Cardiac muscle cell (in vitro differentiated cells and primary cell): Measurements from ENCODE around the gene FNDC3A. TPM values are rescaled to one million over a fixed set of nuclear protein-coding genes. Genes with fewer than 3 reads are reported as not detected.

Source experiments
- DNase-seq, 2 donors: peaks; one replicate each; pipeline versions ENCODE4 v3.0.0 to v3.0.0-alpha.2; 2010 to 2017; ENCODE audit warnings: low read depth in 1 of 2, low spot score in 1 of 2
- H3K27ac ChIP-seq: fragments of 200-600 bp; sonication (generic); 2 replicates; pipeline ENCODE4 v1.5.1; 2016
- H3K27me3 ChIP-seq: fragments of 200-600 bp; sonication (generic); 2 replicates; pipeline ENCODE4 v1.6.0; 2016; ENCODE audit warnings: control low read depth
- H3K36me3 ChIP-seq: fragments of 200-600 bp; sonication (generic); 2 replicates; pipeline ENCODE4 v1.5.1; 2016; ENCODE audit warnings: control low read depth
- H3K4me1 ChIP-seq: fragments of 200-600 bp; sonication (generic); 2 replicates; pipeline ENCODE4 v1.8.1; 2017; ENCODE audit warnings: low read depth, mild to moderate bottlenecking, mixed run types
- H3K4me3 ChIP-seq: fragments of 200-600 bp; sonication (generic); 2 replicates; pipeline ENCODE4 v1.5.1; 2016; ENCODE audit warnings: mild to moderate bottlenecking
- H3K9me3 ChIP-seq: fragments of 200-600 bp; sonication (generic); 2 replicates; pipeline ENCODE4 v1.5.1; 2017; ENCODE audit warnings: low read depth, mild to moderate bottlenecking, control low read depth
- CTCF ChIP-seq: IDR thresholded peaks from 2 replicates; pipeline ENCODE4 v1.5.1; 2012; ENCODE audit warnings: low read depth, mild to moderate bottlenecking, low read length
- polyA plus RNA-seq: library from polyadenylated mRNA; unstranded; fragments of >200 nt; fragmentation: Nextera tagmentation; extraction: Ambion mirVana; gene quantifications from 2 replicates; pipeline ENCODE4 v1.2.1, GENCODE V29; 2016
- total RNA-seq: library from RNA; depleted of rRNA; stranded (reverse); fragments of >200 nt; gene quantifications from 2 replicates; pipeline ENCODE4 v1.2.3, GENCODE V29; 2016

FNDC3A gene
- total and polyA plus RNA-seq, 2 experiments from 2014 or later: 18.6 to 28.4 TPM

- no peak overlapping the region for H3K27ac ChIP-seq
Observed at GRCh38 chr13:49097374-49097773, 121.7 kb downstream of the FNDC3A start.

GRCh38 chr13:49098198-49098597, 122.5 kb downstream of the FNDC3A start:
- Histone ChIP-seq H3K36me3 (no peaks in the 10 kb centered on the region), H3K4me1 (peaks cover 13% of the 10 kb centered on the region), H3K4me3 (no peak overlapping the region), H3K27ac (peak overlapping the region; percentile 29), H3K9me3 (no peaks in the 10 kb centered on the region), H3K27me3 (no peaks in the 10 kb centered on the region)
- peak in 1 of 2 donors; percentile 94 for DNase-seq
- no peak for TF ChIP-seq CTCF

More at GRCh38 chr13:49097374-49097773, 121.7 kb downstream of the FNDC3A start:
- no peaks in the 10 kb centered on the region for H3K27me3 ChIP-seq
- H3K36me3 ChIP-seq: no peaks in the 10 kb centered on the region
- peak in 1 of 2 donors; percentile 88 for DNase-seq
- TF ChIP-seq CTCF: no peak
- peaks cover 13% of the 10 kb centered on the region for H3K4me1 ChIP-seq
- H3K9me3 ChIP-seq: no peaks in the 10 kb centered on the region
- H3K4me3 ChIP-seq: no peak overlapping the region

- Histone ChIP-seq H3K4me3 (no peak overlapping the region), H3K4me1 (peaks cover 13% of the 10 kb centered on the region), H3K27me3 (no peaks in the 10 kb centered on the region), H3K36me3 (no peaks in the 10 kb centered on the region), H3K9me3 (no peaks in the 10 kb centered on the region), H3K27ac (peak overlapping the region; percentile 29)
- TF ChIP-seq CTCF: peak; percentile 42
- peak in 1 of 2 donors; percentile 41 for DNase-seq
Observed at GRCh38 chr13:49098771-49099512, 123.2 kb downstream of the FNDC3A start.

GRCh38 chr13:49099513-49099877, 123.8 kb downstream of the FNDC3A start:
- Histone ChIP-seq H3K4me1 (peaks cover 13% of the 10 kb centered on the region), H3K36me3 (no peaks in the 10 kb centered on the region), H3K9me3 (no peaks in the 10 kb centered on the region), H3K27me3 (no peaks in the 10 kb centered on the region), H3K4me3 (no peak overlapping the region), H3K27ac (no peak overlapping the region)
- no peak for DNase-seq
- no peak for TF ChIP-seq CTCF

- DNase-seq: no peak
- Histone ChIP-seq H3K36me3 (no peaks in the 10 kb centered on the region), H3K4me1 (peaks cover 13% of the 10 kb centered on the region), H3K27me3 (no peaks in the 10 kb centered on the region), H3K27ac (no peak overlapping the region), H3K9me3 (no peaks in the 10 kb centered on the region), H3K4me3 (no peak overlapping the region)
- no peak for TF ChIP-seq CTCF
Observed at GRCh38 chr13:49100637-49101570, 125.2 kb downstream of the FNDC3A start.
